ENCODE measurements around the gene BORCS5.
A peak's percentile ranks its signal among the peaks of the same experiment; 100 is the strongest.

BORCS5 gene

DNA sequence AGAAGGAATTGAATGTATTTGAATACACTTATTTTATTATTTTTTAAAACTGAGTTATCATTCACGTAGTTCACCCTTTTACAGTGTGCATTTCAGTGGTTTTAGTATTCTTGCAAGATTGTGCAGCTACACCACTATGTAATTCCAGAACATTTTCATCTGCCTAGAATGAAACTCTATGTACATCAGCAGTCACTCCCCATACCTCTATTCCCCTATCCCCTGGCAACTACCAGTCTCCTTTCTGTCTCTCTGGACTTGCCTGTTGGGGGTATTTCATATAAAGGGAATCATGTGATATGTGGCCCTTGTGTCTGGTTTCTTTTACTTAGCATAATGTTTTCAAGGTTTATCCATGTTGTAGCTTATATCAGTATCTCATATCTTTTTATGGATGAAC, 96.8 kb downstream of the BORCS5 start:
- POLR2A ChIA-PET: no interaction called here
- CTCF ChIA-PET: no interaction called here
- H3K4me3 ChIP-seq (ENCODE audit: low read depth, low read length): no peak overlapping the region
- DNase-seq (ENCODE audit: low read depth, low spot score): no peak
- no peak for TF ChIP-seq CTCF (IDR thresholded peaks at IDR 0.05; ENCODE audit: insufficient read depth, low read length, missing control alignments)

- no peak for TF ChIP-seq CTCF (IDR thresholded peaks at IDR 0.05; ENCODE audit: insufficient read depth, low read length, missing control alignments)
- POLR2A ChIA-PET: no interaction called here
- DNase-seq (ENCODE audit: low read depth, low spot score): no peak
- CTCF ChIA-PET: no interaction called here
- H3K4me3 ChIP-seq (ENCODE audit: low read depth, low read length): no peak overlapping the region
These were observed 97.4 kb downstream of the BORCS5 start for GRCh38 chr12:12454315-12454714.

GRCh38 chr12:12456637-12457036, 99.8 kb downstream of the BORCS5 start:
- no peak overlapping the region for H3K4me3 ChIP-seq (ENCODE audit: low read depth, low read length)
- TF ChIP-seq CTCF (IDR thresholded peaks at IDR 0.05; ENCODE audit: insufficient read depth, low read length, missing control alignments): no peak
- ChIA-PET CTCF (interaction anchor here (0.9 to 1.9 kb wide), 3 partner anchors 10 to 250 kb away, joined by 3 to 9 read pairs (median 4); no protein-coding TSS in a partner anchor), POLR2A (interaction anchor here (0.5 kb wide), 1 partner anchor 12 kb away, joined by 3 read pairs; no protein-coding TSS in a partner anchor)
- peak; percentile 26 for DNase-seq (ENCODE audit: low read depth, low spot score)

DNA sequence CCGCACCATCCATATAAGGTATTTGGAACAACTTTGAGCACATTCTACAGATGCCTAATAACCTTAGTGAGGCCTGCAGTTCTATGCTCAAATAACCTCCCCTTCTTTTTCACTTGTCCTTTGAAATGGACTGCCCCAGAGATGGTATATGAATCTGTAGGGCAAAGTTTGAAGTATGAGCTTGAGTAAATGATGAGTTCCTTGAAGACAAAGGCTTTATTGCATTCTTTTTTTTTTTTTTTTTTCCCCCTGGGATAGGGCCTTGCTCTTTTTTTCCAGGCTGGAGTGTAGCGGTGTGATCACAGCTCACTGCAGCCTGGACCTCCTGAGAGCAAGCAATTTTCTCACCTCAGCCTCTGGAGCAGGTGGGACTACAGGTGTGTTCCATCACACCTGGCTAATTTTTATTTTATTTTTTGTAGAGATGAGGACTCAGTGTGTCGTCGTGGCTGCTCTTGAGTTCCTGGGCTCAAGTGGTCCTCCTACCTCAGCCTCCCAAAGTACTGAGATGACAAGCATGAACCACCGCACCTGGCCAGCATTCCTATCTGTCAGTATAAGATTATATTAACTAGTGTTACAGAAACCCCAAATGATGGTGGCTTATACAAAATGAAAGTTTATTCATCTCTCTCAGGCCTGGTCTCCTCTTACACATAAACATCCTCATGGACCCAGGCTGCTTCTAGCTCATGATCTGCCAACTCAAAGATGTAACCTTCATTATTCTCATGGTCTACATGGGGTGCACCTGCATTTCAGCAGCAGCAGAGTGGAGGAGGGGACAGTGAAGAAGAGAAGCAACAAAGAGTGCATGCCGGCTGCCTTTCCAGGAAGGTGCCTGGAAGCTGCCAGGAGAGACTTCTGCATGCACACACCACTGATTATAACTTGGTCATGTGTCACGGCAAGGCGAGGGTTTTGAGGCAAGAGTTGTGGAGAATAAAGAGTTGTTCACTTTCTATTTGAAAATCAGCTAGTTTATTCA, 104.4 kb downstream of the BORCS5 start:
- DNase-seq (ENCODE audit: low read depth, low spot score): no peak
- ChIA-PET POLR2A (interaction anchor here (0.8 kb wide), 1 partner anchor 9 kb away, joined by 3 read pairs; no protein-coding TSS in a partner anchor), CTCF (no interaction called here)
- no peak for TF ChIP-seq CTCF (IDR thresholded peaks at IDR 0.05; ENCODE audit: insufficient read depth, low read length, missing control alignments)
- H3K4me3 ChIP-seq (ENCODE audit: low read depth, low read length): no peak overlapping the region

- no peak for TF ChIP-seq CTCF (IDR thresholded peaks at IDR 0.05; ENCODE audit: insufficient read depth, low read length, missing control alignments)
- DNase-seq (ENCODE audit: low read depth, low spot score): no peak
- H3K4me3 ChIP-seq (ENCODE audit: low read depth, low read length): no peak overlapping the region
- CTCF ChIA-PET: no interaction called here
- POLR2A ChIA-PET: interaction anchor here (0.8 kb wide), 1 partner anchor 9 kb away, joined by 3 read pairs; no protein-coding TSS in a partner anchor
These were observed 105.0 kb downstream of the BORCS5 start for GRCh38 chr12:12461923-12462315.

DNA sequence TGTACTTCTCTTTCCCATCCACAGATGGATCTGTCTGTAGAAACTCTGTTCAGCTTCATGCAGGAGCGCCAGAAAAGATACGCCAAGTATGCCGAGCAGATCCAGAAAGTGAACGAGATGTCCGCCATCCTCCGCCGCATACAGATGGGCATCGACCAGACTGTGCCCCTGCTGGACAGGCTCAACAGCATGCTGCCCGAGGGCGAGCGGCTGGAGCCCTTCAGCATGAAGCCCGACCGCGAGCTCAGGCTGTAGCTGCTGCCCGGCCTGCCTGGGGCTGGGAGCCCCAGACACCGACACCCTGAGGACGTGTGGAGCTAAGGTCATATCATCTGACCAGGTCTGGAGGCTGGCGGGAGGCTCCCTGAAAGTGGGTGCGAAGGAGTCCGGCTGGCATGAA, 108.6 kb downstream of the BORCS5 start:
- CTCF ChIA-PET: no interaction called here
- no peak for DNase-seq (ENCODE audit: low read depth, low spot score)
- POLR2A ChIA-PET: no interaction called here
- TF ChIP-seq CTCF (IDR thresholded peaks at IDR 0.05; ENCODE audit: insufficient read depth, low read length, missing control alignments): no peak
- no peak overlapping the region for H3K4me3 ChIP-seq (ENCODE audit: low read depth, low read length)
